Stimulated activated CD8-positive, alpha-beta memory T cell treated with anti-CD3 and anti-CD28 coated beads, Interleukin-12 subunit alpha, Interleukin-12 subunit beta, amount 100 ng/mL, for 24 hours (primary cell): Measurements from ENCODE around the gene STK32B.

Experiments used
- DNase-seq: peaks from one replicate; pipeline ENCODE4 v3.0.0-alpha.2; 2020; ENCODE audit errors: extremely low read depth

The STK32B gene

GRCh38 chr4:5470318-5471198, 419.3 kb downstream of the STK32B start:
- no peak for DNase-seq

DNA sequence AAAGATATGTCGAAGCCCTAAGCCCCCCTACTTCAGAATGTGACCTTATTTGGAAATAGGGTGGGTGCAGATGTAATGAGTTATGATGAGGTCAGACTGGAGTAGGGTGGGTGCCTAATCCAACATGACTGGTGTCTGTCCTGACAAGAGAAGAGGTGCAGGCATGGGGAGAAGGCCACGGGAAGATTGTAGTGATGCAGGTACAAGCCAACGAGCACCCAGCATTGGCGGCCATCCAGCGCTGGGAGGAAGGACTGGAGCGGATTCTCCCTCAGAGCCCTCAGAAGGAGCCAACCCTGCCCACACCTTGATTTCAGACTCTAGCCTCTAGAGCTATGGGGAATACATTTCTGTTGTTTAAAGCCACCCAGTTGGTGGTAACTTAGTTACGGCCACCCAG, 419.9 kb downstream of the STK32B start:
- DNase-seq, result no peak

GRCh38 chr4:5471691-5472090, 420.4 kb downstream of the STK32B start:
- no peak for DNase-seq

GRCh38 chr4:5472160-5472591, 420.9 kb downstream of the STK32B start:
- DNase-seq, result no peak

GRCh38 chr4:5473125-5473524, 421.8 kb downstream of the STK32B start:
- no peak for DNase-seq

DNA sequence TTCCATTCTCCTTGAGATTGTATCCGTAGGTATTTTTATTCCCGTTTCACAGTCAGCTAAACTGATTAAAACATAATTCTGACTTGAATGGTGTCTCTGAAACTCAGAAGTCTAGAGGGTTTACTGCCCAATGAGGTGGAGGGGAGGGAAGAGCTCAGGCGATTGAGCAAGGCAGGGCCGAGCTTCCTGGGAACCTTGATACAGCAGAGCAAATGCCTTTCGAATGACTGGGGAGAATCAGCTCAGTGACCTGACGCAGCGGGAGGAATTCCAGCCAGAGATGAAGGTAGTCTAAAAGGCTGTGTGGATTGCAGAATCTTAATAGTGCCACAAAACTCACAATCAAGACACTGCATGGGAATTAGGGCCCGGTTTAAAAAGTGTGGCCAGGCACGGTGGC, 423.5 kb downstream of the STK32B start:
- DNase-seq, result no peak

- no peak for DNase-seq
These were observed 426.3 kb downstream of the STK32B start for GRCh38 chr4:5477613-5478012.

DNA sequence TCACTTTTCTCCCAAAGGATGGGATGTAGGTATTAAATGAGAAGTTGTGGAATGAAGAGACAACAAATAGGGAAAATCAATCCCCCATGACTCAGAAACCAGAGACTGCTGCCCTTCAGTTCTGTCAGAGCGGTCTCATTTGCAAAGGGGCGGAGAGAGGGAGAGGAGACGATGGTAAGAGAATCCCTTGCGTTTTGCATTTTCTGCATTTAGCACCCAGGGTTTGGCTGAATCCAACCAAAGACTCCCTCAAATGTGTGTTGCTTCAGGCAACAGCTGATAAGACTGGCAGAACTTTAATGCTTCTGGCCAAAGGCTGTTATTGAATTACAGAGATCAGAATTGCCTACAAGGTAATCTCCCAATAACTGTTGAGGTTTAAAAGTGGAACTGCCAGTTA, 426.9 kb downstream of the STK32B start:
- DNase-seq, result no peak

DNA sequence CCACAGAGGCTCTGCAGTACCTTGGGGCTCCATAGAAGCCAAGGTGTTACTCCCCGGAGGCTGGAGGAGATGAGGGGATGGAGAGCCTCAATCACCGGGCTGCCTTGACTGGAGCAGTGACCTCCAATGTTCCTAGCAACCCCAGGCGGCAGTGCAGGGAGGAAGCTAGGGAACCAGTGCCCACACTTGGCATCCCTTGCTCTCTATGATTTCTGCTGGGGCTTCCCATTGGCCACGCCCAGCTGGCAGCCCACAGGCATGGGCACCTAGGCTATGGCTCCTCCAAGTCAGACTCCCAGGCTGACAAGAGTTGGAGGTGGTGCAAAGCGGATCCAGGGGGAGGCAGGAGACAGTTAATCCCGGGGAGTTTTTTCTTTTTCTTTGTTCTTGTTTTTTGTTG, 427.4 kb downstream of the STK32B start:
- no peak for DNase-seq

GRCh38 chr4:5479518-5480060, 428.3 kb downstream of the STK32B start:
- no peak for DNase-seq

- no peak for DNase-seq
These were observed 437.1 kb downstream of the STK32B start for GRCh38 chr4:5488413-5488812.

DNA sequence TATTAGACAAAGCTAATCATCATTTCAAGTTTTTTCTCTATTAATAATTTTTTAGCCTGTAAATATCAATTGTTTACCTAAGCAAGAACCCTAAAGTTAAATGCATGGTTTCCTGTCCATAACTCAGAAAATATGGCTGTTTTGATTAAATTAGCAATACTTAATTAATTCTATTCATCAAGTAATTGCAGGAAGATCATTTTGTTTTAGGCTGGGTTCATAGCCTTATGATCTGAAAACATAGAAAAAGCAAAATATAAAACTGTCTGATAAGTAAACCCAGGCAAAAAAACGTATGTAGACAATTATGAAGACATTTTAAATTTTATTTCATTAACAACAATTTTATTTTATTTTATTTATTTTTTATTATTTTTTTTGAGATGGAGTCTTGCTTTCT, 438.0 kb downstream of the STK32B start:
- DNase-seq, result no peak

DNA sequence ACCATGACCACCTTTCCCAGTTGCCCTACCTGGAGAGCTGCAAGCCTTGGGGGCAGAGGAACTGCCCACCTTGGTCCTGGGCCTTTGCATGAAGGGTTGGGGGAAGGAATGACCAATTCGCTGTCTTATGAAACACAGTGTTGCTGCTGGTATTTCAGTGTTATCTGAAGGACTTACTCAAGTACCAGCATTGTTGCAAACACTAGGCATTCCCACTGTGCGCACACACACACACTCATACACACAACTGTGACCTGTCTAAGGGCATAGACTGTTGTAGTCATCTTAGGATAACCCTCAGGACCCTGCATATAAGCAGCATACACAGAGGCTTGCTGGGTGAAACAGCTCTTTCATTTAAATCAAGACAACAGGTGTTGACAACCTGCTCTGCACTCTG, 446.2 kb downstream of the STK32B start:
- no peak for DNase-seq

- no peak for DNase-seq
These were observed 448.9 kb downstream of the STK32B start for GRCh38 chr4:5500165-5500564.

DNA sequence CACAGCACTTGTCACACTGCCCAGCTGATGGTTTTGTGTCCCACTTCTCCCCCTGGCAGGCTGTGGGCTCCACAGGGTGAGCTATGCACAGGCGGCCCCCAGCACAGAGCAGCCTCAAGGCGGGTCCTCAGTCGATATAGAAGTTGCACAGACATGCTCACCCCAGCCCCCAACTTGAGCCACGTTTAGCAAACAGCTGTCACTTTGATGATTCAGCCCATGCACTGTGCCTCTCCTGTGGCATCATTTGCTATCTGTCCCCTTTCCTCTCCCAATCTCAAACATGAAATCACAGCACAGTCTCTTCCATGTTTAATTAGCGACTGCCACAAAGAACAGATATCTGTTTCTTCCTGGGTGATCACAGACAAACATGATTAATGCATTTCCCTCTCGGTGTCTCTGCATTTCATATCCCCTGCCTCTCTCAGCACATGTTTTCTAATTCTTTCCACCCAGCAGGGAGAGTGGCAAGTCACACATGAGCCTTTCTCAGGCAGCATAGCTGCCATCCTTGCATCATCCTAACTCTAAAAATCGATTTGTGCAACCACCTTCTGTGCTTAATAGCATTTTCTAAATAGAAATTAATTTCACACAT, 452.2 kb downstream of the STK32B start:
- DNase-seq, result no peak

DNA sequence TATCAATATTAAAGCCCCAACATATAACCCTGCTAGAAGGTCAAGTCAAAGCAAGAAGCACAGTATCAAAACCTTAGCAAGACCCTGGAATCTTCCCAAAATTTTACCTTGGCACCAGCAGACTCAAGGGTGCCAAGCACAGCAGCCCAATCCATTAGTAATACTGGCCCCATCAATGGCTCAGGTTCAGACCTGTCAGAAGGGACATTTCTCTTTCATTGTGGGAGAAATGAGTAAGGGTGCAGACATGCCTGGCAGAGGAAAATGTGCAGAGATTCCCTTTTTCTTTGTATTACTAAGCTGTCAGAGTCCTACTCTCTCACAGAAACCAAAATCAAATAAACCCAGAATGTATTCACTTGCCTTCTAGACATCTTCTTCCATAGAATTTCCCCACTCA, 453.2 kb downstream of the STK32B start:
- DNase-seq, result no peak

- DNase-seq, result no peak
These were observed 459.2 kb downstream of the STK32B start for GRCh38 chr4:5510504-5510903.

- DNase-seq, result no peak
These were observed 460.5 kb downstream of the STK32B start for GRCh38 chr4:5511791-5512190.

GRCh38 chr4:5515646-5516045, 464.4 kb downstream of the STK32B start:
- DNase-seq, result no peak

GRCh38 chr4:5517372-5517771, 466.1 kb downstream of the STK32B start:
- no peak for DNase-seq

DNA sequence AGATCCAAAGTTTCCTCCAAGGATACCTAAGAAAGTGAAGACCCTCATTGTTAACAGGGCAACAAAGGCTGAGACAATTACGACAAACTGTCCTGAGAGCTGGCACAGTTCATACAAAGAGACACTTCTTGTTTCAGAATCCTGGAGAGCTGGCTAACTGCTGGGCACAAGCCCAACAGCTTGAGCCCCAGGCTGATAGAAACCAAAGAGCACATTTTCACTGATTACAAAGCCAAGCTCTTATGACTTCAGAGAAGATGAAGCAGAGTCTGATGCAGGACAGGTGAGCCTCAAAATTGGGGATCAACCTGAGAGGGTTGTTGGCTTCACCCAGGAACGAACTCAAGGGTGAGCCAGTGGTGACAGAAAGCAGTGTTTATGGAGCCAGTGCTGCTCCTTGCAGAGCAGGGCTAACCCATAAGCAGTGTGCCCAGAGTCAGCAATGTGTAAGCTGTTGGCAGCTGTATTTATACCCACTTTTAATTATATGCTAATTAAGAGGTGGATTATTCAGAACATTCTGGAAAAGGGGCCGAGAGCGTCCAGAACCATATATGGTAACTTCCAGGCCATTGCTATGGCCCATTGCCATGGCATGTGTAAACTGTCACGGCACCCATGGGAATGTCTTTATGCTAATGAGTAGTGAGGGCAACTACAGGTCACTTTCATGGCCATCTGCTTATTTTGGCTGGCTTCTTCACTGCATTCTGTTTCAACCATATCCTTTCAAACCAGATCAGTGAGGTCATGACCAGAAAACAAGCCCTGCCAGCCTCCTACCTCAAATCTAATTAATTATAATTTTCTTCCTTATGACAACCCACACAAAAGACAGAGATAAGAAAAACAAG, 473.4 kb downstream of the STK32B start:
- no peak for DNase-seq
